ENCODE results near the gene SALL4. TPM values are rescaled to one million over a fixed set of nuclear protein-coding genes. Genes with fewer than 3 reads are reported as not detected.

The SALL4 gene
- total and polyA plus RNA-seq, 2 of the 8 experiments (the other 6 are each of a cell fraction or from before 2014, with no cell fraction given) = 108 to 235 TPM

DNA sequence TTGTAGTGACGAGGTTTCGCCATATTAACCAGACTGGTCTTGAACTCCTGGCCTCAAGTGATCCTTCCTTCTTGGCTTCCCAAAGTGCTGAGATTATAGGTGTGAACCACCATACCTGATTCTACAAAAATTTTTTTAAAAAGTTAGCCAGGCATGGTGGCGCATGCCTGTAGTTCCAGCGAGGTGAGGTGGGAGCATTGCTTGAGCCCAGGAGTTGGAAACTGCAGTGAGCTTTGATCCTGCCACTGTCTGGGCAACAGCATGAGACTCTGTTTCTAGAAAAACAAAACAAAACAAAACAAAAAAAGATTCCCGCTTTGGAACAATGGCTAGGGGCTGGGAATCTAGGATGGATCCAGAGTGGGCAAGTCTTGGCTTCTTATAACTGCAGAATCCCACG lies 35.1 kb upstream of the SALL4 start:
- Histone ChIP-seq H3K56ac (replicated peaks; ENCODE audit: insufficient read length, low read depth, low read length) (no peak overlapping the region), H2BK5ac (ENCODE audit: low read depth, low read length) (no peak overlapping the region), H3K36me3 (ENCODE audit: control insufficient read depth in 2 of 4, insufficient read depth in 4 of 4, low read length in 3 of 4) (no peaks in the 10 kb centered on the region), H2BK12ac (ENCODE audit: low read depth, low read length) (no peak overlapping the region), H4K5ac (ENCODE audit: insufficient read length, low read depth, low read length) (no peak overlapping the region), H3K14ac (ENCODE audit: insufficient read length) (no peak overlapping the region), H2AK5ac (ENCODE audit: low read depth, low read length) (no peak overlapping the region), H3K18ac (ENCODE audit: extremely low read depth, low read length) (no peak overlapping the region), H3K79me1 (ENCODE audit: low read depth, low read length) (no peaks in the 10 kb centered on the region), H3K23ac (ENCODE audit: insufficient read length) (no peak overlapping the region), H2AFZ (ENCODE audit: low read length) (no peak overlapping the region), H3K27ac (ENCODE audit: low read depth, low read length) (no peak overlapping the region), H2BK20ac (ENCODE audit: low read length) (no peak overlapping the region), H3K27me3 (replicated peaks in 1 of 4; ENCODE audit: control insufficient read depth in 3 of 4, extremely low read depth in 1 of 4, insufficient read depth in 3 of 4, low read length in 3 of 4) (no peaks in the 10 kb centered on the region), H3K4me1 (replicated peaks in 1 of 4; ENCODE audit: control insufficient read depth in 3 of 4, insufficient read depth in 4 of 4, low read length in 3 of 4) (no peaks in the 10 kb centered on the region), H4K91ac (replicated peaks; ENCODE audit: insufficient read length, low read length) (no peak overlapping the region), H3K79me2 (ENCODE audit: control insufficient read depth in 1 of 2, insufficient read depth in 2 of 2, low read length in 2 of 2) (no peaks in the 10 kb centered on the region), H2BK15ac (ENCODE audit: low read length) (no peak overlapping the region), H3K4ac (replicated peaks; ENCODE audit: insufficient read length, low read depth, low read length) (no peak overlapping the region), H3K9me3 (ENCODE audit: insufficient read depth in 2 of 2, low read depth in 1 of 2, low read length in 1 of 2) (no peaks in the 10 kb centered on the region), H4K8ac (ENCODE audit: extremely low read depth, insufficient read depth, low read length) (no peak overlapping the region), H2BK120ac (replicated peaks; ENCODE audit: low read depth, low read length) (no peak overlapping the region), H3K9ac (replicated peaks in 1 of 4; ENCODE audit: extremely low read depth in 1 of 4, low read depth in 3 of 4, low read length in 3 of 4) (no peak overlapping the region), H3K4me3 (ENCODE audit: extremely low read depth in 1 of 4, insufficient read depth in 2 of 4, low read depth in 3 of 4, low read length in 4 of 4) (no peak overlapping the region), H4K20me1 (replicated peaks in 1 of 2; ENCODE audit: control insufficient read depth in 1 of 2, insufficient read depth in 2 of 2, low read length in 2 of 2) (no peaks in the 10 kb centered on the region), H3K23me2 (ENCODE audit: low read depth, low read length) (no peaks in the 10 kb centered on the region), H3K4me2 (ENCODE audit: insufficient read depth in 1 of 2, low read depth in 2 of 2, low read length in 2 of 2) (no peak overlapping the region)
- 93% methylated on average over 6 of the region's 6 CpGs; no CpG with 5 or more reads in 1 of the 2 experiments for WGBS, 2 experiments (ENCODE audit: extremely low coverage in 1 of 2, insufficient coverage in 1 of 2, insufficient read length in 1 of 2, insufficient replicate concordance in 2 of 2, low coverage in 1 of 2, low lambda C conversion rate in 2 of 2, missing lambda C conversion rate in 1 of 2)
- POLR2A ChIA-PET (ENCODE audit: partially characterized antibody) = interaction anchor here (1.0 kb wide), 1 partner anchor 10 kb away, joined by 3 read pairs; no protein-coding TSS in a partner anchor
- CTCF ChIA-PET (ENCODE audit: partially characterized antibody) = interaction anchor here (0.8 to 1.4 kb wide), 2 partner anchors 14 to 223 kb away, joined by 3 read pairs; no protein-coding TSS in a partner anchor
- FAIRE-seq = no peak
- no peak for DNase-seq (ENCODE audit: low read depth in 1 of 2, low spot score in 2 of 2)
- TF ChIP-seq GABPA (IDR thresholded peaks at IDR 0.05; ENCODE audit: borderline replicate concordance, insufficient read depth, low read length) (no peak), SRF (IDR thresholded peaks at IDR 0.05; ENCODE audit: low read depth, low read length) (no peak), USF2 (IDR thresholded peaks at IDR 0.05; ENCODE audit: low read length) (no peak), MAFK (IDR thresholded peaks at IDR 0.05; ENCODE audit: low read depth, low read length) (no peak), RNF2 (IDR thresholded peaks at IDR 0.05; ENCODE audit: borderline replicate concordance, low read depth, low read length, missing control alignments, poor library complexity, severe bottlenecking) (no peak), CHD2 (IDR thresholded peaks at IDR 0.05; ENCODE audit: low read length) (no peak), CHD1 (IDR thresholded peaks at IDR 0.05; ENCODE audit: low read depth, low read length) (no peak), CREB1 (IDR thresholded peaks at IDR 0.05) (no peak), HDAC2 (IDR thresholded peaks at IDR 0.05; ENCODE audit: borderline replicate concordance in 1 of 2, low read depth in 2 of 2, low read length in 2 of 2) (no peak), POLR2AphosphoS5 (IDR thresholded peaks at IDR 0.05; ENCODE audit: low read depth, low read length) (no peak), SIX5 (IDR thresholded peaks at IDR 0.05; ENCODE audit: low read depth, low read length) (no peak), JUN (IDR thresholded peaks at IDR 0.05; ENCODE audit: low read depth, low read length) (no peak), RXRA (IDR thresholded peaks at IDR 0.05; ENCODE audit: insufficient read depth, low read depth, low read length) (no peak), YY1 (IDR thresholded peaks at IDR 0.05; ENCODE audit: low read depth, low read length) (no peak)
